ENCODE measurements around the gene SCGB1D1. TPM values are rescaled to one million over a fixed set of nuclear protein-coding genes. Genes with fewer than 3 reads are reported as not detected.

The SCGB1D1 gene
- total and polyA plus RNA-seq, 7 donors: not detected

GRCh38 chr11:62208785-62209144, 18.7 kb downstream of the SCGB1D1 start:
- Histone ChIP-seq H3K27me3 (ENCODE audit: insufficient read depth in 3 of 3, low read length in 2 of 3) (peaks cover 0 to 2% (median 0%) of the 10 kb centered on the region in 3 donors), H3K36me3 (ENCODE audit: insufficient read depth in 1 of 2, low read depth in 1 of 2) (no peaks in the 10 kb centered on the region), H3K27ac (no peak overlapping the region), H3K9me3 (no peaks in the 10 kb centered on the region), H3K4me1 (no peaks in the 10 kb centered on the region), H3K4me3 (no peak overlapping the region)
- TF ChIP-seq CTCF (IDR thresholded peaks at IDR 0.05): no peak
- no peak for DNase-seq
- no peak for ATAC-seq
- WGBS, 3 donors: 60 to 68% (median 62%) methylated on average over 4 of the region's 4 CpGs
- intact Hi-C loops (cut with DNase I): no loop called here

- peak; percentile 15 for TF ChIP-seq CTCF (IDR thresholded peaks at IDR 0.05)
- Histone ChIP-seq H3K4me3 (no peak overlapping the region), H3K27me3 (ENCODE audit: insufficient read depth in 3 of 3, low read length in 2 of 3) (no peaks in the 10 kb centered on the region), H3K4me1 (no peaks in the 10 kb centered on the region), H3K27ac (no peak overlapping the region), H3K9me3 (peaks cover 4% of the 10 kb centered on the region), H3K36me3 (ENCODE audit: insufficient read depth in 1 of 2, low read depth in 1 of 2) (no peaks in the 10 kb centered on the region)
- 44 to 56% (median 46%) methylated on average over 5 of the region's 5 CpGs for WGBS, 3 donors
- intact Hi-C loops (cut with DNase I): loop anchor here in 1 of 2 donors (5.0 kb wide), 1 partner anchor 95 kb away; no protein-coding TSS in a partner anchor
- ATAC-seq (no peak), DNase-seq (no peak)
Observed at GRCh38 chr11:62217191-62217748, 27.3 kb downstream of the SCGB1D1 start.

- H3K4me3 ChIP-seq: no peak overlapping the region
- 81 to 91% (median 86%) methylated on average over 3 of the region's 3 CpGs for WGBS, 3 donors
- ATAC-seq (no peak), DNase-seq (no peak)
- intact Hi-C loops (cut with DNase I): no loop called here
- no peaks in the 10 kb centered on the region for H3K4me1 ChIP-seq
- H3K9me3 ChIP-seq: peaks cover 36% of the 10 kb centered on the region
- no peaks in the 10 kb centered on the region for H3K36me3 ChIP-seq (ENCODE audit: insufficient read depth in 1 of 2, low read depth in 1 of 2)
- H3K27me3 ChIP-seq (ENCODE audit: insufficient read depth in 3 of 3, low read length in 2 of 3): no peaks in the 10 kb centered on the region
- no peak for TF ChIP-seq CTCF (IDR thresholded peaks at IDR 0.05)
- no peak overlapping the region for H3K27ac ChIP-seq
Observed at GRCh38 chr11:62221498-62221897, 31.5 kb downstream of the SCGB1D1 start.

- H3K4me3 ChIP-seq: no peak overlapping the region
- no peaks in the 10 kb centered on the region for H3K4me1 ChIP-seq
- intact Hi-C loops (cut with DNase I): no loop called here
- no peaks in the 10 kb centered on the region for H3K27me3 ChIP-seq (ENCODE audit: insufficient read depth in 3 of 3, low read length in 2 of 3)
- DNase-seq: no peak
- peaks cover 36% of the 10 kb centered on the region for H3K9me3 ChIP-seq
- no peak overlapping the region for H3K27ac ChIP-seq
- TF ChIP-seq CTCF (IDR thresholded peaks at IDR 0.05): no peak
- ATAC-seq: no peak
- H3K36me3 ChIP-seq (ENCODE audit: insufficient read depth in 1 of 2, low read depth in 1 of 2): no peaks in the 10 kb centered on the region
Observed at GRCh38 chr11:62223095-62223494, 33.1 kb downstream of the SCGB1D1 start.

GRCh38 chr11:62233730-62234129, 43.7 kb downstream of the SCGB1D1 start:
- Histone ChIP-seq H3K9me3 (no peaks in the 10 kb centered on the region), H3K4me3 (no peak overlapping the region), H3K27me3 (ENCODE audit: insufficient read depth in 3 of 3, low read length in 2 of 3) (peaks cover 0 to 12% (median 2%) of the 10 kb centered on the region in 3 donors), H3K36me3 (ENCODE audit: insufficient read depth in 1 of 2, low read depth in 1 of 2) (no peaks in the 10 kb centered on the region), H3K4me1 (no peaks in the 10 kb centered on the region), H3K27ac (no peak overlapping the region)
- DNase-seq (no peak), ATAC-seq (no peak)
- TF ChIP-seq CTCF (IDR thresholded peaks at IDR 0.05): peak; percentile 8
- intact Hi-C loops (cut with DNase I): loop anchor here in 1 of 2 donors (5.0 kb wide), 1 partner anchor 79 kb away; no protein-coding TSS in a partner anchor

All from psoas muscle (tissue), 8 donors.